WI38 (cell line): ENCODE data around the gene CABYR.

ENCODE experiments used
- H3K4me3 ChIP-seq: 2 replicates; pipeline ENCODE4 v1.5.1; 2011; ENCODE audit warnings: low read depth, mild to moderate bottlenecking, control low read depth, low read length
- CTCF ChIP-seq: IDR thresholded peaks from 2 replicates; pipeline ENCODE4 v1.5.1; 2012; ENCODE audit warnings: low read depth, mild to moderate bottlenecking, control low read depth, low read length

The CABYR gene

GRCh38 chr18:24103320-24104021 lies 35.4 kb upstream of the CABYR start:
- TF ChIP-seq CTCF = no peak
- no peak overlapping the region for H3K4me3 ChIP-seq

- H3K4me3 ChIP-seq = no peak overlapping the region
- TF ChIP-seq CTCF = no peak
These were observed 34.4 kb upstream of the CABYR start for GRCh38 chr18:24104486-24104885.

GRCh38 chr18:24108641-24109040 lies 30.2 kb upstream of the CABYR start:
- no peak for TF ChIP-seq CTCF
- no peak overlapping the region for H3K4me3 ChIP-seq

- TF ChIP-seq CTCF = no peak
- H3K4me3 ChIP-seq = no peak overlapping the region
These were observed 26.9 kb upstream of the CABYR start for GRCh38 chr18:24111936-24112335.

GRCh38 chr18:24112464-24112863 lies 26.4 kb upstream of the CABYR start:
- no peak overlapping the region for H3K4me3 ChIP-seq
- TF ChIP-seq CTCF = no peak

- H3K4me3 ChIP-seq = no peak overlapping the region
- no peak for TF ChIP-seq CTCF
These were observed 25.8 kb upstream of the CABYR start for GRCh38 chr18:24112874-24113615.

- no peak for TF ChIP-seq CTCF
These were observed 23.8 kb upstream of the CABYR start for GRCh38 chr18:24114924-24115549.

More at GRCh38 chr18:24114924-24115549, 23.8 kb upstream of the CABYR start:
- no peak overlapping the region for H3K4me3 ChIP-seq
